Body of pancreas (tissue), 4 donors: ENCODE measurements around the gene LMNTD1. TPM values are rescaled to one million over a fixed set of nuclear protein-coding genes. Genes with fewer than 3 reads are reported as not detected.
"Not testable (repeated sequence)": the region's sequence is repeated elsewhere in the genome, so short reads cannot be mapped to it uniquely, and the experiment has no call there.

Experiments
- ATAC-seq: fragments of 150-250 bp; one replicate; pipeline ENCODE4 v1.9.1; 2016
- DNase-seq, 4 donors: peaks; one replicate each; pipeline ENCODE4 v3.0.0-alpha.2; 2019
- H3K27ac ChIP-seq, 4 donors: fragments of 200-600 bp; sonication (generic); 1 replicate in 3 of 4; 2 replicates in 1 of 4; pipeline versions ENCODE4 v1.5.1 to v1.6.1; 2016 to 2019; ENCODE audit warnings: mild to moderate bottlenecking in 1 of 4, mixed read lengths in 1 of 4, moderate library complexity in 1 of 4
- H3K27me3 ChIP-seq, 2 donors: fragments of 200-600 bp; sonication (generic); one replicate each; pipeline ENCODE4 v1.6.0; 2016; ENCODE audit warnings: mild to moderate bottlenecking in 1 of 2
- H3K36me3 ChIP-seq, 2 donors: fragments of 200-600 bp; sonication (generic); replicated peaks in 1 of 2; 2 replicates each; pipeline ENCODE4 v1.5.1; 2016; ENCODE audit warnings: low read depth in 2 of 2; ENCODE audit not compliant: insufficient read depth in 1 of 2
- H3K4me1 ChIP-seq: fragments of 200-600 bp; sonication (generic); one replicate; pipeline ENCODE4 v1.6.0; 2016
- H3K4me3 ChIP-seq, 2 donors: fragments of 200-600 bp; sonication (generic); 1 replicate in 1 of 2; 2 replicates in 1 of 2; pipeline ENCODE4 v1.5.1; 2016 to 2019
- H3K9me3 ChIP-seq, 3 donors: fragments of 200-600 bp; sonication (generic); 1 replicate in 2 of 3; 2 replicates in 1 of 3; pipeline ENCODE4 v1.5.1; 2016
- POLR2A ChIP-seq, 3 donors: fragments of 450-650 bp; IDR thresholded peaks; one replicate each; pipeline ENCODE4 v1.6.1; 2016; ENCODE audit warnings: antibody characterized with exemption in 3 of 3, mild to moderate bottlenecking in 2 of 3
- WGBS, 2 donors: methylation state at CpG; one replicate each; pipeline ENCODE4 v1.1.5; 2017; 5-methylcytosine and 5-hydroxymethylcytosine counted together
- intact Hi-C: fragments of 100-400 bp; cut with DNase I; formaldehyde crosslinking; loops from one replicate; pipeline ENCODE4 v1.15.1; 2023
- small RNA-seq: library from RNA; depleted of rRNA; stranded (forward); fragments of <200 nt; gene quantifications from one replicate; pipeline ENCODE3, GENCODE V24; 2016
- total RNA-seq, 2 donors: library from RNA; depleted of rRNA; stranded (reverse); fragments of >200 nt; gene quantifications; one replicate each; pipeline ENCODE4 v1.1.0, GENCODE V29; 2016
- TF ChIP-seq, protein P1 (sequence below), 7 experiments: fragments of 450-650 bp in 4 of 7; fragments of 200-600 bp in 3 of 7; sonication (generic) in 3 of 7; IDR thresholded peaks; one replicate each; pipeline ENCODE4 v1.5.1; 2016 to 2019; ENCODE audit warnings: antibody characterized with exemption in 7 of 7

LMNTD1 gene
- total RNA-seq, 2 donors from 2014 or later, result 1.3 to 21.4 TPM

DNA sequence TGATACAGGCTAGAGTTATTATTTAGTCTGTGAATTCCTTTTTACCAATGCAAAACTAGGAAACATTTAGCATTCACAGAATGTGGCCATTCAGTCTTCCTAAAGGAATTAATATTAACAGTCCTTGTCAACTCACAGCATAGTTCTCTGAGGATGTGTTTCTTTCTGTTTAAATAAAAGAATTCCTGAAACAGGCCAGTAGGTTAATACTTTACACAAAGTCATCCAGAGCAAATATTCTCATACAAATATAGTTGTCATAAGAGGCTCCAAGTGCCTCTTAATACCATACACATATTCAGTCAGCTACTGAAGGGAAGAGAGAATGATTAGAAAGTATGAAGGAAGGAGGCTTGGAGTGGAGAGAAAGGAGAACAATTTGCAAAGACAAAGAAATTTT is 120.1 kb downstream of the LMNTD1 start:
- TF ChIP-seq, protein P1, sequence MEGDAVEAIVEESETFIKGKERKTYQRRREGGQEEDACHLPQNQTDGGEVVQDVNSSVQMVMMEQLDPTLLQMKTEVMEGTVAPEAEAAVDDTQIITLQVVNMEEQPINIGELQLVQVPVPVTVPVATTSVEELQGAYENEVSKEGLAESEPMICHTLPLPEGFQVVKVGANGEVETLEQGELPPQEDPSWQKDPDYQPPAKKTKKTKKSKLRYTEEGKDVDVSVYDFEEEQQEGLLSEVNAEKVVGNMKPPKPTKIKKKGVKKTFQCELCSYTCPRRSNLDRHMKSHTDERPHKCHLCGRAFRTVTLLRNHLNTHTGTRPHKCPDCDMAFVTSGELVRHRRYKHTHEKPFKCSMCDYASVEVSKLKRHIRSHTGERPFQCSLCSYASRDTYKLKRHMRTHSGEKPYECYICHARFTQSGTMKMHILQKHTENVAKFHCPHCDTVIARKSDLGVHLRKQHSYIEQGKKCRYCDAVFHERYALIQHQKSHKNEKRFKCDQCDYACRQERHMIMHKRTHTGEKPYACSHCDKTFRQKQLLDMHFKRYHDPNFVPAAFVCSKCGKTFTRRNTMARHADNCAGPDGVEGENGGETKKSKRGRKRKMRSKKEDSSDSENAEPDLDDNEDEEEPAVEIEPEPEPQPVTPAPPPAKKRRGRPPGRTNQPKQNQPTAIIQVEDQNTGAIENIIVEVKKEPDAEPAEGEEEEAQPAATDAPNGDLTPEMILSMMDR (IDR thresholded peaks at IDR 0.05), result no peak
- no peak for TF ChIP-seq POLR2A (IDR thresholded peaks at IDR 0.05)
- H3K4me1 ChIP-seq, result peaks cover 4% of the 10 kb centered on the region
- no peaks in the 10 kb centered on the region for H3K36me3 ChIP-seq
- H3K9me3 ChIP-seq, result no peaks in the 10 kb centered on the region
- DNase-seq (no peak), ATAC-seq (no peak)
- H3K27ac ChIP-seq, result no peak overlapping the region
- intact Hi-C loops, result loop anchor here (10.0 kb wide), 1 partner anchor 592 kb away; no protein-coding TSS in a partner anchor
- H3K27me3 ChIP-seq, result no peaks in the 10 kb centered on the region
- H3K4me3 ChIP-seq, result no peak overlapping the region

DNA sequence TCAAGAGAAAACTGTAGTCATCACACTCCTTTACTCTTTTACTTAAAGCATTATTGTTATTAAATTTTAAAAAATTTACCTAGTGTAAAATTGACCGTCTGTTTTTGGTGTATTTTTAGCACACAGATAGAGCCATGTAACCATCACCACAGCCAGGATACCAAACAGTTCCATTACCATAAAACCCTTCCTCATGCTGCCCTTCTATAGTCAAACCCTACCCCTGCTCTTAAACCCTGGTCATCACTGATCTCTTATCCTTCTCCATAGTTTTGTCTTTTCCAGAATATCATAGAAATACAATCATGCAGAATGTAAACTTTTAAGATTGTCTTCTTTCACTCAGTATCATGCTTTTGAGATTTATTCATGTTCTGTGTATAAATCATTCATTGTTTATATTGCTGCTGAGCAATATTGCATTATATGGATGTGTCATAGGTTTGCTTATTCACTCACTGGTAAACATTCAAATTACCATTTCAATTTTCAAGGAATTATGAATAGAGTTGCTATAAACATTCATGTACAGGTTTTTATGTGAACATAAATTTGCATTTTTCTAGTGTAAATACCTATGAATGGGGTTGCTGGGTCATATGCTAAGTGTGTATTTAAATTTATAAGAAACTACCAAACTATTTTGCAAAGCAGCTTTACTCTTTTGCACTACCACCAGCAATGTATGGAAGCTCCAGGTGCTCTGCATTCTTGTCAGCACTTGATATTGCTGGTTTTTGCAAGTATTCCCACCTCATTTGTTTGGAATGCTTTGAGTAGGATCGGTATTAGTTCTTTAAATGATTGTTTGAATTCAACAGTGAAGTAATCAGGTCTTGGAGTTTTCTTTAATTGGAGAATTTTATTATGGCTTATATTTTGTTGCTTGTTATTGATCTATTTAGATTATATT is 125.5 kb downstream of the LMNTD1 start:
- 60 to 68% methylated on average over 2 of the region's 2 CpGs for WGBS, 2 donors
- H3K9me3 ChIP-seq, result no peaks in the 10 kb centered on the region
- H3K27me3 ChIP-seq, result no peaks in the 10 kb centered on the region
- H3K36me3 ChIP-seq, result no peaks in the 10 kb centered on the region
- peaks cover 10% of the 10 kb centered on the region for H3K4me1 ChIP-seq
- TF ChIP-seq POLR2A (IDR thresholded peaks at IDR 0.05), result no peak
- TF ChIP-seq, protein P1 (IDR thresholded peaks at IDR 0.05), result no peak
- ATAC-seq, result no peak
- no peak overlapping the region for H3K27ac ChIP-seq
- DNase-seq, result no peak
- no peak overlapping the region for H3K4me3 ChIP-seq
- intact Hi-C loops, result no loop called here

DNA sequence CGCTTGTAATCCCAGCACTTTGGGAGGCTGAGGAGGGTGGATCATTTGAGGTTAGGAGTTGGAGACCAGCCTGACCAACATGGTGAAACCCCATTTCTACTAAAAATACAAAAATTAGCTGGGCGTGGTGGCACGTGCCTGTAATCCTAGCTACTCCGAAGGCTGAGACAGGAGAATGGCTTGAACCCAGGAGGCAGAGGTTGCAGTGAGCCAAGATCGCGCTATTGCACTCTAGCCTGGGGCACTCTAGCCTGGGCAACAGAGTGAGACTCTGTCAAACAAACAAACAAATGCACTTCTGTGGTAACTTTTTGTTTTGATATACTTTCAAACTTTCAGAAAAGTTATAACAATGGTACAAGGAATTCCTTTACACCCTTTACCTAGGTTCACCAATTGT is 126.3 kb downstream of the LMNTD1 start:
- intact Hi-C loops, H3K4me1 ChIP-seq, ATAC-seq, H3K27ac ChIP-seq, H3K4me3 ChIP-seq, H3K36me3 ChIP-seq, H3K27me3 ChIP-seq, DNase-seq, H3K9me3 ChIP-seq: not testable (repeated sequence)
- 96 to 97% methylated on average over 6 of the region's 6 CpGs for WGBS, 2 donors

Small RNAs within 50 kb of the gene (small RNA-seq; reads per million reads assigned to genes)
- not detected for gene TUBB4BP1
